Gastroesophageal sphincter (tissue), 3 donors: ENCODE measurements around the gene IKZF2.

Source experiments
- EP300 ChIP-seq: sonication (generic); formaldehyde crosslinking; IDR thresholded peaks from one replicate; pipeline ENCODE4 v1.6.1; 2017; ENCODE audit warnings: antibody characterized with exemption, mild to moderate bottlenecking
- POLR2A ChIP-seq, 2 donors: fragments of 450-650 bp; IDR thresholded peaks; one replicate each; pipeline ENCODE4 v1.6.1; 2017; ENCODE audit warnings: antibody characterized with exemption in 2 of 2, mild to moderate bottlenecking in 2 of 2, moderate library complexity in 1 of 2
- POLR2AphosphoS5 ChIP-seq: sonication (generic); formaldehyde crosslinking; IDR thresholded peaks from one replicate; pipeline ENCODE4 v1.6.1; 2017; ENCODE audit warnings: antibody characterized with exemption
- TF ChIP-seq, protein P1 (sequence below), 4 experiments: fragments of 200-600 bp in 2 of 4; fragments of 450-650 bp in 2 of 4; sonication (generic) in 1 of 4; IDR thresholded peaks; one replicate each; pipeline ENCODE4 v1.5.1; 2017 to 2019; ENCODE audit warnings: antibody characterized with exemption in 4 of 4, mild to moderate bottlenecking in 2 of 4, moderate library complexity in 2 of 4

DNA sequence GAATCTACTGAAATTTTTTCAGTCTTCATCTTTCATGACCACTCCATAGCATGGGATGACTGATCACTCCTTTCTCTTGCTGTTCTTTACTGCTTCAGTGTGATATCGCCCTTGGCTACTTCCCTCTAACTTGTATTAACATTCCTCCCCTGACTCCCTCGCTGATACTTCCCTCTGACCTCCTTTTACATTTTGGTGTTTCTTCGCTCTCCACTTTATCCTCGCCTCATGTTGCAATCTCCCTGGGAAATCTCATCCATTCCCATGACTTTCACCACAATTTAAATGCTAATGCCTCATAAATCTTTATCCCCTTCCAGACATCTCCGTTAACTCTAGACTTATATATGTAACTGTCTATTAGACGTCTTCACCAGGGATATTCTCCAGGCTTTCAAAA, 167.3 kb downstream of the IKZF2 start:
- TF ChIP-seq, protein P1, sequence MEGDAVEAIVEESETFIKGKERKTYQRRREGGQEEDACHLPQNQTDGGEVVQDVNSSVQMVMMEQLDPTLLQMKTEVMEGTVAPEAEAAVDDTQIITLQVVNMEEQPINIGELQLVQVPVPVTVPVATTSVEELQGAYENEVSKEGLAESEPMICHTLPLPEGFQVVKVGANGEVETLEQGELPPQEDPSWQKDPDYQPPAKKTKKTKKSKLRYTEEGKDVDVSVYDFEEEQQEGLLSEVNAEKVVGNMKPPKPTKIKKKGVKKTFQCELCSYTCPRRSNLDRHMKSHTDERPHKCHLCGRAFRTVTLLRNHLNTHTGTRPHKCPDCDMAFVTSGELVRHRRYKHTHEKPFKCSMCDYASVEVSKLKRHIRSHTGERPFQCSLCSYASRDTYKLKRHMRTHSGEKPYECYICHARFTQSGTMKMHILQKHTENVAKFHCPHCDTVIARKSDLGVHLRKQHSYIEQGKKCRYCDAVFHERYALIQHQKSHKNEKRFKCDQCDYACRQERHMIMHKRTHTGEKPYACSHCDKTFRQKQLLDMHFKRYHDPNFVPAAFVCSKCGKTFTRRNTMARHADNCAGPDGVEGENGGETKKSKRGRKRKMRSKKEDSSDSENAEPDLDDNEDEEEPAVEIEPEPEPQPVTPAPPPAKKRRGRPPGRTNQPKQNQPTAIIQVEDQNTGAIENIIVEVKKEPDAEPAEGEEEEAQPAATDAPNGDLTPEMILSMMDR (IDR thresholded peaks at IDR 0.05): no peak
- TF ChIP-seq POLR2A (IDR thresholded peaks at IDR 0.05): no peak
- no peak for TF ChIP-seq POLR2AphosphoS5
- TF ChIP-seq EP300: no peak
